ENCODE measurements around the gene ANKFY1. TPM values are rescaled to one million over a fixed set of nuclear protein-coding genes. Genes with fewer than 3 reads are reported as not detected.

Gene ANKFY1
- total RNA-seq, 1 experiment from 2014 or later, result 46.8 TPM

- ChIA-PET POLR2A (no interaction called here), CTCF (no interaction called here)
- TF ChIP-seq E2F4 (CRISPR knock-in tag; IDR thresholded peaks at IDR 0.05; ENCODE audit: borderline replicate concordance, low read depth) (no peak), CBFB (CRISPR knock-in tag; IDR thresholded peaks at IDR 0.05; ENCODE audit: low read depth) (no peak), FOXJ3 (CRISPR knock-in tag; IDR thresholded peaks at IDR 0.05; ENCODE audit: borderline replicate concordance) (no peak), AFF4 (CRISPR knock-in tag; IDR thresholded peaks at IDR 0.05; ENCODE audit: borderline replicate concordance) (no peak), ELF4 (CRISPR knock-in tag; IDR thresholded peaks at IDR 0.05; ENCODE audit: low read depth) (no peak), CDX4 (CRISPR knock-in tag; IDR thresholded peaks at IDR 0.05; ENCODE audit: borderline replicate concordance) (no peak), NFATC4 (CRISPR knock-in tag; IDR thresholded peaks at IDR 0.05) (no peak), PREB (CRISPR knock-in tag; IDR thresholded peaks at IDR 0.05; ENCODE audit: borderline replicate concordance) (no peak), ZSCAN18 (CRISPR knock-in tag; IDR thresholded peaks at IDR 0.05) (no peak), RORB (CRISPR knock-in tag; IDR thresholded peaks at IDR 0.05) (no peak), NFE2L1 (CRISPR knock-in tag; IDR thresholded peaks at IDR 0.05) (no peak), ZNF423 (CRISPR knock-in tag; IDR thresholded peaks at IDR 0.05) (no peak), TCF7 (CRISPR knock-in tag; IDR thresholded peaks at IDR 0.05; ENCODE audit: low read depth) (no peak), NR3C1 (CRISPR knock-in tag; conservative IDR thresholded peaks at IDR 0.05; ENCODE audit: low read depth) (no peak)
- TF ChIP-seq, protein P1, sequence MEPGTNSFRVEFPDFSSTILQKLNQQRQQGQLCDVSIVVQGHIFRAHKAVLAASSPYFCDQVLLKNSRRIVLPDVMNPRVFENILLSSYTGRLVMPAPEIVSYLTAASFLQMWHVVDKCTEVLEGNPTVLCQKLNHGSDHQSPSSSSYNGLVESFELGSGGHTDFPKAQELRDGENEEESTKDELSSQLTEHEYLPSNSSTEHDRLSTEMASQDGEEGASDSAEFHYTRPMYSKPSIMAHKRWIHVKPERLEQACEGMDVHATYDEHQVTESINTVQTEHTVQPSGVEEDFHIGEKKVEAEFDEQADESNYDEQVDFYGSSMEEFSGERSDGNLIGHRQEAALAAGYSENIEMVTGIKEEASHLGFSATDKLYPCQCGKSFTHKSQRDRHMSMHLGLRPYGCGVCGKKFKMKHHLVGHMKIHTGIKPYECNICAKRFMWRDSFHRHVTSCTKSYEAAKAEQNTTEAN (CRISPR knock-in tag; IDR thresholded peaks at IDR 0.05), result no peak
- TF ChIP-seq, protein P2, sequence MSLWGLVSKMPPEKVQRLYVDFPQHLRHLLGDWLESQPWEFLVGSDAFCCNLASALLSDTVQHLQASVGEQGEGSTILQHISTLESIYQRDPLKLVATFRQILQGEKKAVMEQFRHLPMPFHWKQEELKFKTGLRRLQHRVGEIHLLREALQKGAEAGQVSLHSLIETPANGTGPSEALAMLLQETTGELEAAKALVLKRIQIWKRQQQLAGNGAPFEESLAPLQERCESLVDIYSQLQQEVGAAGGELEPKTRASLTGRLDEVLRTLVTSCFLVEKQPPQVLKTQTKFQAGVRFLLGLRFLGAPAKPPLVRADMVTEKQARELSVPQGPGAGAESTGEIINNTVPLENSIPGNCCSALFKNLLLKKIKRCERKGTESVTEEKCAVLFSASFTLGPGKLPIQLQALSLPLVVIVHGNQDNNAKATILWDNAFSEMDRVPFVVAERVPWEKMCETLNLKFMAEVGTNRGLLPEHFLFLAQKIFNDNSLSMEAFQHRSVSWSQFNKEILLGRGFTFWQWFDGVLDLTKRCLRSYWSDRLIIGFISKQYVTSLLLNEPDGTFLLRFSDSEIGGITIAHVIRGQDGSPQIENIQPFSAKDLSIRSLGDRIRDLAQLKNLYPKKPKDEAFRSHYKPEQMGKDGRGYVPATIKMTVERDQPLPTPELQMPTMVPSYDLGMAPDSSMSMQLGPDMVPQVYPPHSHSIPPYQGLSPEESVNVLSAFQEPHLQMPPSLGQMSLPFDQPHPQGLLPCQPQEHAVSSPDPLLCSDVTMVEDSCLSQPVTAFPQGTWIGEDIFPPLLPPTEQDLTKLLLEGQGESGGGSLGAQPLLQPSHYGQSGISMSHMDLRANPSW (CRISPR knock-in tag; conservative IDR thresholded peaks at IDR 0.05; ENCODE audit: low read depth), result no peak
- Mint-ChIP-seq H3K36me3 (no peaks in the 10 kb centered on the region), H3K27ac (no peak overlapping the region), H3K4me1 (peaks cover 5% of the 10 kb centered on the region), H3K4me3 (no peak overlapping the region), H3K27me3 (ENCODE audit: low read depth) (no peaks in the 10 kb centered on the region), H3K9me3 (no peaks in the 10 kb centered on the region)
- DNase-seq (ENCODE audit: low spot score) (no peak), ATAC-seq (no peak)
Observed at GRCh38 chr17:4136373-4136772, 127.4 kb downstream of the ANKFY1 start.
